GM21825 (cell line): ENCODE measurements around the gene AGBL4.

ENCODE experiments used
- ATAC-seq: cut with Tn5 transposase; IDR thresholded peaks from one replicate; pipeline ENCODE4 v1.9.1; 2021; ENCODE audit warnings: mild to moderate bottlenecking, moderate library complexity; ENCODE audit not compliant: unreplicated experiment

Gene AGBL4

GRCh38 chr1:48673332-48674105, 1350.2 kb downstream of the AGBL4 start:
- no peak for ATAC-seq

GRCh38 chr1:48671578-48671977, 1352.2 kb downstream of the AGBL4 start:
- ATAC-seq: no peak

- no peak for ATAC-seq
Measured at GRCh38 chr1:48670234-48671020, 1353.3 kb downstream of the AGBL4 start.

GRCh38 chr1:48668339-48668738, 1355.4 kb downstream of the AGBL4 start:
- no peak for ATAC-seq

- no peak for ATAC-seq
Measured at GRCh38 chr1:48667782-48668181, 1356.0 kb downstream of the AGBL4 start.

GRCh38 chr1:48665708-48666407, 1357.9 kb downstream of the AGBL4 start:
- no peak for ATAC-seq

GRCh38 chr1:48661726-48662463, 1361.9 kb downstream of the AGBL4 start:
- ATAC-seq: no peak

GRCh38 chr1:48659801-48660200, 1364.0 kb downstream of the AGBL4 start:
- no peak for ATAC-seq

GRCh38 chr1:48657413-48657812, 1366.3 kb downstream of the AGBL4 start:
- no peak for ATAC-seq

GRCh38 chr1:48654606-48655210, 1369.0 kb downstream of the AGBL4 start:
- ATAC-seq: no peak

- no peak for ATAC-seq
Measured at GRCh38 chr1:48652334-48652733, 1371.4 kb downstream of the AGBL4 start.

GRCh38 chr1:48649880-48650279, 1373.9 kb downstream of the AGBL4 start:
- ATAC-seq: no peak

- ATAC-seq: no peak
Measured at GRCh38 chr1:48645883-48646282, 1377.9 kb downstream of the AGBL4 start.

- no peak for ATAC-seq
Measured at GRCh38 chr1:48644905-48645605, 1378.7 kb downstream of the AGBL4 start.

- ATAC-seq: no peak
Measured at GRCh38 chr1:48644190-48644900, 1379.4 kb downstream of the AGBL4 start.

- no peak for ATAC-seq
Measured at GRCh38 chr1:48643193-48643592, 1380.6 kb downstream of the AGBL4 start.

GRCh38 chr1:48640836-48641492, 1382.8 kb downstream of the AGBL4 start:
- ATAC-seq: no peak

GRCh38 chr1:48629867-48630266, 1393.9 kb downstream of the AGBL4 start:
- ATAC-seq: no peak

- ATAC-seq: no peak
Measured at GRCh38 chr1:48627486-48627885, 1396.3 kb downstream of the AGBL4 start.
